ENCODE results near the gene SNED1.

SNED1 gene

GRCh38 chr2:241067501-241068135 is 69.2 kb downstream of the SNED1 start:
- ChIA-PET CTCF (interaction anchor here (1.2 to 1.7 kb wide), 3 partner anchors 11 to 216 kb away, joined by 3 to 4 read pairs (median 3); no protein-coding TSS in a partner anchor), POLR2A (no interaction called here)
- no peak for TF ChIP-seq ZNF792 (tag by site-specific recombination; IDR thresholded peaks at IDR 0.05)
- TF ChIP-seq EGR2 (tag by site-specific recombination; IDR thresholded peaks at IDR 0.05; ENCODE audit: low read depth) = no peak
- TF ChIP-seq ZNF10 (tag by site-specific recombination; IDR thresholded peaks at IDR 0.05) = 0 out of 2 replicates have a peak, but pooled peaks have one; percentile 27
- TF ChIP-seq ZNF830 (tag by site-specific recombination; IDR thresholded peaks at IDR 0.05; ENCODE audit: low read depth) = no peak
- TF ChIP-seq REST (tag by site-specific recombination; IDR thresholded peaks at IDR 0.05) = no peak
- no peak for TF ChIP-seq HOXA7 (CRISPR knock-in tag; IDR thresholded peaks at IDR 0.05; ENCODE audit: borderline replicate concordance)
- TF ChIP-seq ZNF280C (tag by site-specific recombination; IDR thresholded peaks at IDR 0.05) = no peak
- TF ChIP-seq MZF1 (tag by site-specific recombination; IDR thresholded peaks at IDR 0.05; ENCODE audit: borderline replicate concordance) = no peak

GRCh38 chr2:241068136-241068941 is 69.9 kb downstream of the SNED1 start:
- Histone ChIP-seq H3K36me3 (ENCODE audit: control insufficient read depth in 2 of 2, insufficient read depth in 1 of 2, low read length in 2 of 2) (no peaks in the 10 kb centered on the region), H3K4me3 (ENCODE audit: low read depth, low read length) (no peak overlapping the region), H3K9me3 (ENCODE audit: control insufficient read depth, insufficient read depth, low read depth, low read length) (no peaks in the 10 kb centered on the region), H3K27ac (ENCODE audit: extremely low read depth, low read depth, low read length) (no peak overlapping the region), H3K4me1 (ENCODE audit: control insufficient read depth, insufficient read depth, low read length) (no peaks in the 10 kb centered on the region)
- ChIA-PET POLR2A (no interaction called here), CTCF (interaction anchor here (1.2 kb wide), 2 partner anchors 10 to 217 kb away, joined by 3 to 4 read pairs; no protein-coding TSS in a partner anchor)
- no peak for TF ChIP-seq ZNF473 (tag by site-specific recombination; IDR thresholded peaks at IDR 0.05)
- TF ChIP-seq KLF7 (tag by site-specific recombination; IDR thresholded peaks at IDR 0.05; ENCODE audit: borderline replicate concordance) = no peak
- no peak for TF ChIP-seq ZBTB26 (tag by site-specific recombination; optimal IDR thresholded peaks at IDR 0.05)
- TF ChIP-seq ZNF449 (tag by site-specific recombination; IDR thresholded peaks at IDR 0.05) = no peak
- no peak for TF ChIP-seq SP2 (tag by site-specific recombination; IDR thresholded peaks at IDR 0.05)
- TF ChIP-seq MEIS1 (CRISPR knock-in tag; IDR thresholded peaks at IDR 0.05; ENCODE audit: borderline replicate concordance) = no peak
- TF ChIP-seq ZNF391 (tag by site-specific recombination; IDR thresholded peaks at IDR 0.05; ENCODE audit: borderline replicate concordance, low read depth) = no peak
- TF ChIP-seq ZNF529 (tag by site-specific recombination; IDR thresholded peaks at IDR 0.05; ENCODE audit: insufficient replicate concordance) = no peak
- TF ChIP-seq ZNF530 (tag by site-specific recombination; IDR thresholded peaks at IDR 0.05; ENCODE audit: low read depth) = no peak
- no peak for TF ChIP-seq ZNF266 (tag by site-specific recombination; IDR thresholded peaks at IDR 0.05; ENCODE audit: low read depth)
- no peak for TF ChIP-seq PBX3 (CRISPR knock-in tag; IDR thresholded peaks at IDR 0.05)
- TF ChIP-seq TCF7L2 (IDR thresholded peaks at IDR 0.05; ENCODE audit: borderline replicate concordance, low read depth, low read length) = no peak
- TF ChIP-seq ZNF37A (tag by site-specific recombination; IDR thresholded peaks at IDR 0.05) = no peak
- TF ChIP-seq ZNF654 (tag by site-specific recombination; IDR thresholded peaks at IDR 0.05; ENCODE audit: low read depth) = no peak

More at GRCh38 chr2:241067501-241068135, 69.2 kb downstream of the SNED1 start:
- H3K36me3 ChIP-seq (ENCODE audit: control insufficient read depth in 2 of 2, insufficient read depth in 1 of 2, low read length in 2 of 2) = no peaks in the 10 kb centered on the region
- no peak overlapping the region for H3K4me3 ChIP-seq (ENCODE audit: low read depth, low read length)
- no peaks in the 10 kb centered on the region for H3K4me1 ChIP-seq (ENCODE audit: control insufficient read depth, insufficient read depth, low read length)
- H3K27ac ChIP-seq (ENCODE audit: extremely low read depth, low read depth, low read length) = no peak overlapping the region
- no peaks in the 10 kb centered on the region for H3K9me3 ChIP-seq (ENCODE audit: control insufficient read depth, insufficient read depth, low read depth, low read length)
